Raji (cell line): ENCODE results near the gene KBTBD12.

Source experiments
- POLR2A ChIP-seq: IDR thresholded peaks from 2 replicates; pipeline ENCODE4 v1.6.1; 2011; ENCODE audit warnings: low read depth, low read length, control low read depth; ENCODE audit not compliant: insufficient read depth

The KBTBD12 gene

GRCh38 chr3:127899766-127900165 lies 15.3 kb upstream of the KBTBD12 start:
- TF ChIP-seq POLR2A: no peak

- no peak for TF ChIP-seq POLR2A
These were observed 14.5 kb upstream of the KBTBD12 start for GRCh38 chr3:127900536-127900935.

DNA sequence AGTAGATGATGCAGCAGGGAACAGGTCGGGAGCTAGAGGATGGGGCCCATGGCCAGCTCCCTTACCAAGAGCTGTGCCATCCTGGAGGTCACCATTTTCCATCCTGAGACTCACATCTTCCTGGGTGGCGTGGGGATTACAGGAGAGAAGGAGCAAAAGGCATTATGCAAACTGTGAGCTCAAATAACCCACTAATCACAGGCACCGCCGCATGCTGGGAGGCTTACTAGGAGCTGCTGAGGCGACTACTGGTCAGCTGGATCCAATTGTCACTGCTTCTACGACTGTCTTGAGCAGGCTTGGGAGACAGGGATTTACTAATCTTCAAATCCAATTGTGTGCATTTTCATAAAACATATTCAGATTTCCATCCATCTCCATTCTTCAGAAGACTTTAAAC lies 12.5 kb upstream of the KBTBD12 start:
- TF ChIP-seq POLR2A: no peak

DNA sequence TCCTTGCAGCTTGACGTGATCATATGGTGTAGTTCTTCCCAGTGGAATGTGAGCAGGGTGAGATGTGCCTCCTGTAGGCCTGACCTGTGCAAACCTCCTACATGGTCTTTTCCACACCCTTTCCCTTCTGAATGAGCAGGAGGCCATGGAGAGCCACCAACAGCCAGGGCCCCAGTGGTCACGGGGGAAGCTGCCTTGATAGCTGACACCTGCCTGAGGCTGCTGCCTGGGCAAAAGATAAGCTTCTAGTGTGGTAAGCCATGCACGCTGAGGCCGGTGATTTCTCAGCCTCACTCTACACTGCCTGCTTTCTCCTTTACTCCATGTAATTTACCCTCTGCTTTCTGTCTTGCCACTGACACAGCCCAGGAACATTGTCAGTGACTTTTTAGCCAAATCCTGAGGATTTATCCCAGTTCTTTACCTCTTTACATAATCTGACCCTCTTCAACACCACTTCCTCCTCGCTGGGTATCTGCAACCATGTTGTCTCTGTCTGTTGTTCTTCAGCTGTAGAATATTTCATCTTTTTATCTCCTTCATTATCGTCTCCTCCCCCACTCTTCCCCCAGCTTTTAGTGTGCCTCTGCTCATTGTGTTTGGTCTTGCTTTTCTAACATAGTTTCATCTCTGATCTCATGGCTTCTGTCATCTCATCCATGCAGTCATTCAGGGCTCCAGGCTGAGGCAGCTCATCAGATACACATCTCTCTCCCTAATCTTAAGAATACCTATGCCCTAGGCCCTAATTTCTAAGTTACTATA lies 11.2 kb upstream of the KBTBD12 start:
- no peak for TF ChIP-seq POLR2A

- no peak for TF ChIP-seq POLR2A
These were observed 9.5 kb upstream of the KBTBD12 start for GRCh38 chr3:127905556-127905955.

- TF ChIP-seq POLR2A: no peak
These were observed 6.8 kb upstream of the KBTBD12 start for GRCh38 chr3:127908202-127908601.

GRCh38 chr3:127908951-127909350 lies 6.1 kb upstream of the KBTBD12 start:
- TF ChIP-seq POLR2A: no peak

GRCh38 chr3:127909646-127910045 lies 5.4 kb upstream of the KBTBD12 start:
- no peak for TF ChIP-seq POLR2A

DNA sequence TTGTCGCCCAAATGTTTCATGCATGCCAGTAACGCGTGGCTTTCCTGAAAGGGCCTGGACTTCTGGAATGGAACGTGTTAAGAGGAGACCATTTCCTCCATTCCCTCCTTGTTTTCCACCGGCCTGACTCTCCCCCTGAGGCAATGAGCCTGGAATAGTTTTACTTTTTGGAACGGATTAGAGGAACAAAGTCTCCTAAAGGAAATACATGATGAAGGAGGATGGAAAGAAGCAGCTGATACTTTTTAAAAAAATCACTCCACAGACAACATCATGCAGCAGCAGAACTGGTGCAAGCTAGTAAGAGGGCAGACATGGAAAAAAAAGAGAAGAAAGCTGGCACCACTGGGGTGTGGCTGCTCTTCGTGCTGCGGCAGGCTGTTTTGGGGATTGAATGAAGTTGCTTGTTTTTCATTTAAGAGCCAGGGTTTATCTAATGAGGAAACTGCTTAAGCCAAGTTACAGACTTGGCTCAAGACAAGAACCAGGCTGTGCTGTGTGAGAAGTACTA lies 3.6 kb upstream of the KBTBD12 start:
- no peak for TF ChIP-seq POLR2A

GRCh38 chr3:127914584-127914983 lies 448 bp upstream of the KBTBD12 start:
- TF ChIP-seq POLR2A: no peak

- TF ChIP-seq POLR2A: no peak
These were observed 983 bp downstream of the KBTBD12 start for GRCh38 chr3:127915937-127916493.

DNA sequence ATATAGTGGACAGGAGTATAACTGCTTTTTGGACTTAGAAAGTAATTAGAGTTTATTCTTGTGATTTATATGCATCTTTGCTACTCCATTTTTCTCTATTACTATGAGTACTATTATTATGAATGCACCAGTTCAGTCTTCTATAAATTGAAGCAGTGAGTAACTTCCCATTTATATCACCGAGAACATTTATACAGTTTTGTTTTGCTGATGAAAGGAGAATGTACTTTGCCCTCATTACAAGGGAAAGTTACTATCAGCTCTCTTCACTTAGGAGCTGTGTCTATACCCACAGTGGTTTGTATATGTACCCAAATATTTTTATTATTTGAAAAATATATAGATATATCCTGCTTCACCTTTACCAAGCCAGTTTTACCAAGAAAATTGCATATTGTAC lies 5.7 kb downstream of the KBTBD12 start:
- no peak for TF ChIP-seq POLR2A

- no peak for TF ChIP-seq POLR2A
These were observed 8.6 kb downstream of the KBTBD12 start for GRCh38 chr3:127923611-127924010.

GRCh38 chr3:127925384-127925783 lies 10.4 kb downstream of the KBTBD12 start:
- TF ChIP-seq POLR2A: no peak

GRCh38 chr3:127927829-127928604 lies 13.0 kb downstream of the KBTBD12 start:
- no peak for TF ChIP-seq POLR2A
